Measurements from ENCODE around the gene KCNMA1.

DNA sequence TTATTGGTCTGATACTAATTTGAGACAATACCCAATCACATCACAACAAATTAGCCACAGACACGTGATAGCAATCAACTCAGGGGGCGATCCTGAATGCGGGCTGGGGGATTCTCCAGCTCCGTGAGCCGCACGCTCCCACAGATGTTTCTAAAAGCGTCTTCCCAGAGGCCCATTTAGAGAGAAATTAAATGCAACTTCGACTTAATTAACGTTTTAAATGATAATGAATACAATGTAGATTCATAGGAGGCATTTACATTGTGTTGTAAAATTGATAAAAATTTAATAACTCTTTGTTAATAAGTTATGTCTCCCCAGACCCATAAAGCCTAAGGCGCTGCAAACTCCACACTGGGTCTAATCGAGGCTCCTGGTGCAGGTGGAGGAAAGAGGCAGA lies 642.6 kb downstream of the KCNMA1 start:
- TF ChIP-seq, protein P1, sequence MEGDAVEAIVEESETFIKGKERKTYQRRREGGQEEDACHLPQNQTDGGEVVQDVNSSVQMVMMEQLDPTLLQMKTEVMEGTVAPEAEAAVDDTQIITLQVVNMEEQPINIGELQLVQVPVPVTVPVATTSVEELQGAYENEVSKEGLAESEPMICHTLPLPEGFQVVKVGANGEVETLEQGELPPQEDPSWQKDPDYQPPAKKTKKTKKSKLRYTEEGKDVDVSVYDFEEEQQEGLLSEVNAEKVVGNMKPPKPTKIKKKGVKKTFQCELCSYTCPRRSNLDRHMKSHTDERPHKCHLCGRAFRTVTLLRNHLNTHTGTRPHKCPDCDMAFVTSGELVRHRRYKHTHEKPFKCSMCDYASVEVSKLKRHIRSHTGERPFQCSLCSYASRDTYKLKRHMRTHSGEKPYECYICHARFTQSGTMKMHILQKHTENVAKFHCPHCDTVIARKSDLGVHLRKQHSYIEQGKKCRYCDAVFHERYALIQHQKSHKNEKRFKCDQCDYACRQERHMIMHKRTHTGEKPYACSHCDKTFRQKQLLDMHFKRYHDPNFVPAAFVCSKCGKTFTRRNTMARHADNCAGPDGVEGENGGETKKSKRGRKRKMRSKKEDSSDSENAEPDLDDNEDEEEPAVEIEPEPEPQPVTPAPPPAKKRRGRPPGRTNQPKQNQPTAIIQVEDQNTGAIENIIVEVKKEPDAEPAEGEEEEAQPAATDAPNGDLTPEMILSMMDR (IDR thresholded peaks at IDR 0.05): no peak
- TF ChIP-seq POLR2A (IDR thresholded peaks at IDR 0.05; ENCODE audit: low read depth) (no peak), POLR2AphosphoS5 (IDR thresholded peaks at IDR 0.05) (no peak), EP300 (IDR thresholded peaks at IDR 0.05) (no peak)
